ENCODE data around the gene TMEM229A. TPM values are rescaled to one million over a fixed set of nuclear protein-coding genes. Genes with fewer than 3 reads are reported as not detected.
"Not testable (repeated sequence)": the region's sequence is repeated elsewhere in the genome, so short reads cannot be mapped to it uniquely, and the experiment has no call there.

Gene TMEM229A
- total RNA-seq, 4 donors from 2014 or later = 10.6 to 23.1 (median 11.4) TPM; not detected in 1

- H3K4me1 ChIP-seq = peaks cover 0 to 24% (median 3%) of the 10 kb centered on the region in 4 donors
- H3K27ac ChIP-seq = peak overlapping the region in 2 of 4 donors; percentile 70 to 82
- H3K36me3 ChIP-seq = no peaks in the 10 kb centered on the region
- DNase-seq = no peak
- H3K4me3 ChIP-seq = peak overlapping the region in 3 of 4 donors; percentile 31 to 75 (median 73)
- peaks cover 0 to 6% (median 0%) of the 10 kb centered on the region in 4 donors for H3K9me3 ChIP-seq
- H3K27me3 ChIP-seq = no peaks in the 10 kb centered on the region
- TF ChIP-seq POLR2A (IDR thresholded peaks at IDR 0.05) = no peak
- TF ChIP-seq CTCF (IDR thresholded peaks at IDR 0.05) = no peak
Observed at GRCh38 chr7:124031919-124032318, 948 bp downstream of the TMEM229A start.

GRCh38 chr7:124031406-124031805 lies 1.5 kb downstream of the TMEM229A start:
- peaks cover 0 to 24% (median 3%) of the 10 kb centered on the region in 4 donors for H3K4me1 ChIP-seq
- H3K27ac ChIP-seq = no peak overlapping the region
- no peaks in the 10 kb centered on the region for H3K27me3 ChIP-seq
- H3K36me3 ChIP-seq = no peaks in the 10 kb centered on the region
- no peak for TF ChIP-seq CTCF (IDR thresholded peaks at IDR 0.05)
- no peak for TF ChIP-seq POLR2A (IDR thresholded peaks at IDR 0.05)
- peak overlapping the region in 2 of 4 donors; percentile 73 to 75 for H3K4me3 ChIP-seq
- no peak for DNase-seq
- H3K9me3 ChIP-seq = peaks cover 0 to 6% (median 0%) of the 10 kb centered on the region in 4 donors

- Histone ChIP-seq H3K27me3 (no peaks in the 10 kb centered on the region), H3K27ac (peak overlapping the region in 1 of 4 donors; percentile 59), H3K4me3 (peak overlapping the region in 2 of 4 donors; percentile 17 to 73), H3K4me1 (peaks cover 0 to 24% (median 3%) of the 10 kb centered on the region in 4 donors), H3K36me3 (no peaks in the 10 kb centered on the region), H3K9me3 (peaks cover 0 to 6% (median 0%) of the 10 kb centered on the region in 4 donors)
- DNase-seq = no peak
- TF ChIP-seq POLR2A (IDR thresholded peaks at IDR 0.05) (no peak), CTCF (IDR thresholded peaks at IDR 0.05) (no peak)
Observed at GRCh38 chr7:124030964-124031363, 1.9 kb downstream of the TMEM229A start.

GRCh38 chr7:124029396-124030188 lies 3.3 kb downstream of the TMEM229A start:
- TF ChIP-seq POLR2A (IDR thresholded peaks at IDR 0.05) = no peak
- TF ChIP-seq CTCF (IDR thresholded peaks at IDR 0.05) = no peak
- Histone ChIP-seq H3K9me3 (peaks cover 0 to 6% (median 0%) of the 10 kb centered on the region in 4 donors), H3K27ac (peak overlapping the region in 1 of 4 donors; percentile 14), H3K36me3 (no peaks in the 10 kb centered on the region), H3K4me1 (peaks cover 0 to 24% (median 3%) of the 10 kb centered on the region in 4 donors), H3K4me3 (peak overlapping the region in 1 of 4 donors; percentile 17), H3K27me3 (no peaks in the 10 kb centered on the region)
- DNase-seq = no peak

- TF ChIP-seq CTCF (IDR thresholded peaks at IDR 0.05) (no peak), POLR2A (IDR thresholded peaks at IDR 0.05) (no peak)
- Histone ChIP-seq H3K27me3 (no peaks in the 10 kb centered on the region), H3K4me1 (peaks cover 0 to 20% (median 2%) of the 10 kb centered on the region in 4 donors), H3K9me3 (peaks cover 0 to 6% (median 0%) of the 10 kb centered on the region in 4 donors), H3K36me3 (no peaks in the 10 kb centered on the region), H3K27ac (no peak overlapping the region), H3K4me3 (no peak overlapping the region)
- no peak for DNase-seq
Observed at GRCh38 chr7:124027236-124027635, 5.6 kb downstream of the TMEM229A start.

GRCh38 chr7:124024329-124024728 lies 8.5 kb downstream of the TMEM229A start:
- not testable (repeated sequence) for H3K36me3 ChIP-seq, H3K4me1 ChIP-seq, H3K27ac ChIP-seq, DNase-seq, H3K9me3 ChIP-seq, H3K4me3 ChIP-seq, H3K27me3 ChIP-seq
